LNCAP (cell line): Measurements from ENCODE around the gene CDK15.

Source experiments
- CTCF ChIP-seq: fragments of 450-650 bp; IDR thresholded peaks from 2 replicates; pipeline ENCODE4 v1.5.1; 2017; ENCODE audit warnings: mild to moderate bottlenecking

The CDK15 gene

GRCh38 chr2:201908901-201909300 lies 102.6 kb downstream of the CDK15 start:
- no peak for TF ChIP-seq CTCF

GRCh38 chr2:201909348-201909747 lies 103.0 kb downstream of the CDK15 start:
- no peak for TF ChIP-seq CTCF

GRCh38 chr2:201909961-201910361 lies 103.6 kb downstream of the CDK15 start:
- no peak for TF ChIP-seq CTCF

GRCh38 chr2:201911372-201911771 lies 105.0 kb downstream of the CDK15 start:
- no peak for TF ChIP-seq CTCF

- TF ChIP-seq CTCF: no peak
Observed at GRCh38 chr2:201913201-201913600, 106.9 kb downstream of the CDK15 start.

- no peak for TF ChIP-seq CTCF
Observed at GRCh38 chr2:201915446-201915845, 109.1 kb downstream of the CDK15 start.

- TF ChIP-seq CTCF: no peak
Observed at GRCh38 chr2:201916565-201916964, 110.2 kb downstream of the CDK15 start.

GRCh38 chr2:201918616-201919307 lies 112.4 kb downstream of the CDK15 start:
- TF ChIP-seq CTCF: no peak
